SW 1271 (cell line): ENCODE data around the gene ZNF598.

ENCODE experiments used
- DNase-seq, 2 experiments: peaks; one replicate each; lab custom pipeline; 2025; lab: John Stamatoyannopoulos, UW

Gene ZNF598

GRCh38 chr16:2009791-2010510, at the start of gene ZNF598:
TSS of gene ZNF598 (minus strand) at chr16:2009821.
- DNase-seq, result peak in 1 of 2 experiments; percentile 57

- no peak for DNase-seq
Measured at GRCh38 chr16:2058872-2059271, 49.3 kb upstream of the ZNF598 start.

GRCh38 chr16:2058420-2058819, 48.8 kb upstream of the ZNF598 start:
- DNase-seq, result no peak

- DNase-seq, result no peak
Measured at GRCh38 chr16:2057438-2057837, 47.8 kb upstream of the ZNF598 start.

GRCh38 chr16:2056681-2057407, 47.2 kb upstream of the ZNF598 start:
- peak in 1 of 2 experiments; percentile 8 for DNase-seq

- DNase-seq, result no peak
Measured at GRCh38 chr16:2056077-2056476, 46.5 kb upstream of the ZNF598 start.

- DNase-seq, result no peak
Measured at GRCh38 chr16:2054543-2055245, 45.1 kb upstream of the ZNF598 start.

GRCh38 chr16:2053897-2054296, 44.3 kb upstream of the ZNF598 start:
- DNase-seq, result no peak

GRCh38 chr16:2053211-2053610, 43.6 kb upstream of the ZNF598 start:
- DNase-seq, result no peak

- no peak for DNase-seq
Measured at GRCh38 chr16:2048116-2048543, 38.5 kb upstream of the ZNF598 start.

- peak; percentile 60 to 87 for DNase-seq
Measured at GRCh38 chr16:2047330-2048115, 37.9 kb upstream of the ZNF598 start, which contains the start of the genes NTHL1 and TSC2. TSS of gene NTHL1 (minus strand) at chr16:2047834. CDS start at chr16:2047823, 11 bp downstream. TSS of gene TSC2 (plus strand) at chr16:2047985. CDS start at chr16:2048616, 631 bp downstream.

GRCh38 chr16:2046893-2047329, 37.3 kb upstream of the ZNF598 start:
- DNase-seq, result no peak

GRCh38 chr16:2045965-2046892, 36.6 kb upstream of the ZNF598 start:
- DNase-seq, result no peak

GRCh38 chr16:2044541-2044940, 34.9 kb upstream of the ZNF598 start:
- DNase-seq, result no peak

GRCh38 chr16:2043667-2044451, 34.2 kb upstream of the ZNF598 start:
- no peak for DNase-seq

GRCh38 chr16:2042986-2043666, 33.5 kb upstream of the ZNF598 start:
- DNase-seq, result no peak

GRCh38 chr16:2042171-2042985, 32.8 kb upstream of the ZNF598 start:
- no peak for DNase-seq

GRCh38 chr16:2040787-2041522, 31.3 kb upstream of the ZNF598 start:
- no peak for DNase-seq
